CD4-positive, alpha-beta T cell (primary cell): ENCODE data around the gene AFF2. TPM values are rescaled to one million over a fixed set of nuclear protein-coding genes. Genes with fewer than 3 reads are reported as not detected.

ENCODE experiments used
- ATAC-seq: fragments of 200-7000 bp; cut with Tn5 transposase; one replicate; pipeline ENCODE4 v1.10.0; 2022; ENCODE audit warnings: mild to moderate bottlenecking; ENCODE audit not compliant: poor library complexity
- CTCF ChIA-PET: fragments of 350-600 bp; sonication (Branson Sonifier 250); formaldehyde crosslinking; loops from one replicate; lab custom pipeline; 2021; ENCODE audit warnings: antibody characterized with exemption, inconsistent platforms; lab: Charles Lee
- POLR2A ChIA-PET: fragments of 350-600 bp; sonication (Branson Sonifier 250); formaldehyde crosslinking; loops from one replicate; lab custom pipeline; 2021; ENCODE audit warnings: antibody characterized with exemption, inconsistent platforms; lab: Charles Lee
- DNase-seq, 14 experiments: peaks; one replicate each; pipeline ENCODE4 v3.0.0-alpha.2; 2013 to 2020; ENCODE audit warnings: mixed read lengths in 2 of 14
- H3K27ac ChIP-seq, 2 donors: one replicate each; pipeline versions ENCODE4 v1.5.1 to v1.7.0; 2013; ENCODE audit warnings: low read length in 2 of 2, low read depth in 1 of 2, mild to moderate bottlenecking in 1 of 2
- H3K27me3 ChIP-seq, 2 experiments: 1 replicate in 1 of 2; 2 replicates in 1 of 2; pipeline versions ENCODE4 v1.6.1 to v1.7.0; 2013; ENCODE audit warnings: low read length in 2 of 2, control low read depth in 1 of 2, mild to moderate bottlenecking in 1 of 2, moderate library complexity in 1 of 2; ENCODE audit not compliant: insufficient read depth in 2 of 2, control insufficient read depth in 1 of 2
- H3K36me3 ChIP-seq: one replicate; pipeline ENCODE4 v1.6.1; 2013; ENCODE audit warnings: low read length, control low read depth; ENCODE audit not compliant: insufficient read depth
- H3K4me1 ChIP-seq: one replicate; pipeline ENCODE4 v1.6.1; 2013; ENCODE audit warnings: low read length, control low read depth; ENCODE audit not compliant: insufficient read depth
- H3K4me3 ChIP-seq: one replicate; pipeline ENCODE4 v1.5.1; 2013; ENCODE audit warnings: mild to moderate bottlenecking, low read length, moderate library complexity
- H3K9me3 ChIP-seq, 2 experiments: 1 replicate in 1 of 2; 2 replicates in 1 of 2; pipeline versions ENCODE4 v1.6.1 to v1.7.0; 2013; ENCODE audit warnings: low read length in 2 of 2, mild to moderate bottlenecking in 2 of 2, control low read depth in 1 of 2, moderate library complexity in 1 of 2; ENCODE audit not compliant: control insufficient read depth in 1 of 2, insufficient read depth in 1 of 2
- H3K27ac Mint-ChIP-seq: one replicate; pipeline ENCODE4 v1.8.0; 2020; ENCODE audit warnings: mixed read lengths
- H3K27me3 Mint-ChIP-seq: one replicate; pipeline ENCODE4 v1.8.0; 2021; ENCODE audit warnings: mixed read lengths
- H3K36me3 Mint-ChIP-seq: one replicate; pipeline ENCODE4 v1.8.0; 2021; ENCODE audit warnings: low read depth, mixed read lengths
- H3K4me1 Mint-ChIP-seq: one replicate; pipeline ENCODE4 v1.8.0; 2021; ENCODE audit warnings: low read depth, mixed read lengths
- H3K4me3 Mint-ChIP-seq: one replicate; pipeline ENCODE4 v1.8.0; 2020; ENCODE audit warnings: mild to moderate bottlenecking, mixed read lengths
- H3K9me3 Mint-ChIP-seq: one replicate; pipeline ENCODE4 v1.8.0; 2020; ENCODE audit warnings: mixed read lengths
- intact Hi-C, 2 experiments: fragments of 100-400 bp; cut with DNase I in 1 of 2; cut with micrococcal nuclease in 1 of 2; formaldehyde crosslinking; loops; one replicate each; pipeline versions ENCODE4 v1.15.1 to v1.9.0; 2023 to 2025; cut with DNase I, micrococcal nuclease
- total RNA-seq, 174 experiments: library from RNA in 2 of 174; stranded (reverse) in 2 of 174; gene quantifications; one replicate each; pipeline ENCODE4 v1.2.3 and lab custom pipeline; 2021 to 2026
- TF ChIP-seq, protein P1 (sequence below): fragments of 200-600 bp; IDR thresholded peaks from one replicate; pipeline ENCODE4 v1.8.0; 2022; ENCODE audit warnings: antibody characterized with exemption, mild to moderate bottlenecking

The AFF2 gene
- total RNA-seq, 2 experiments from 2014 or later = 5.9 to 6.2 TPM

- Mint-ChIP-seq H3K36me3 (no peaks in the 10 kb centered on the region), H3K27me3 (no peaks in the 10 kb centered on the region), H3K9me3 (no peaks in the 10 kb centered on the region), H3K4me3 (no peak overlapping the region), H3K4me1 (no peaks in the 10 kb centered on the region), H3K27ac (no peak overlapping the region)
- H3K27me3 ChIP-seq = no peaks in the 10 kb centered on the region
- no peaks in the 10 kb centered on the region for H3K36me3 ChIP-seq
- no peak for DNase-seq
- no peaks in the 10 kb centered on the region for H3K9me3 ChIP-seq
- no peaks in the 10 kb centered on the region for H3K4me1 ChIP-seq
- H3K27ac ChIP-seq = no peak overlapping the region
- TF ChIP-seq, protein P1, sequence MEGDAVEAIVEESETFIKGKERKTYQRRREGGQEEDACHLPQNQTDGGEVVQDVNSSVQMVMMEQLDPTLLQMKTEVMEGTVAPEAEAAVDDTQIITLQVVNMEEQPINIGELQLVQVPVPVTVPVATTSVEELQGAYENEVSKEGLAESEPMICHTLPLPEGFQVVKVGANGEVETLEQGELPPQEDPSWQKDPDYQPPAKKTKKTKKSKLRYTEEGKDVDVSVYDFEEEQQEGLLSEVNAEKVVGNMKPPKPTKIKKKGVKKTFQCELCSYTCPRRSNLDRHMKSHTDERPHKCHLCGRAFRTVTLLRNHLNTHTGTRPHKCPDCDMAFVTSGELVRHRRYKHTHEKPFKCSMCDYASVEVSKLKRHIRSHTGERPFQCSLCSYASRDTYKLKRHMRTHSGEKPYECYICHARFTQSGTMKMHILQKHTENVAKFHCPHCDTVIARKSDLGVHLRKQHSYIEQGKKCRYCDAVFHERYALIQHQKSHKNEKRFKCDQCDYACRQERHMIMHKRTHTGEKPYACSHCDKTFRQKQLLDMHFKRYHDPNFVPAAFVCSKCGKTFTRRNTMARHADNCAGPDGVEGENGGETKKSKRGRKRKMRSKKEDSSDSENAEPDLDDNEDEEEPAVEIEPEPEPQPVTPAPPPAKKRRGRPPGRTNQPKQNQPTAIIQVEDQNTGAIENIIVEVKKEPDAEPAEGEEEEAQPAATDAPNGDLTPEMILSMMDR = no peak
- intact Hi-C loops = no loop called here
- no peak for ATAC-seq
- no peak overlapping the region for H3K4me3 ChIP-seq
- ChIA-PET CTCF (interaction anchor here (1.2 to 2.3 kb wide), 2 partner anchors 10 to 18 kb away, joined by 4 read pairs; no protein-coding TSS in a partner anchor), POLR2A (interaction anchor here (0.7 kb wide), 1 partner anchor 387 kb away, joined by 3 read pairs; no protein-coding TSS in a partner anchor)
Observed at GRCh38 chrX:148540114-148540513, 39.7 kb downstream of the AFF2 start.

GRCh38 chrX:148540671-148541583 lies 40.5 kb downstream of the AFF2 start:
- Histone ChIP-seq H3K27ac (no peak overlapping the region), H3K9me3 (no peaks in the 10 kb centered on the region), H3K4me3 (no peak overlapping the region), H3K4me1 (no peaks in the 10 kb centered on the region), H3K36me3 (no peaks in the 10 kb centered on the region), H3K27me3 (no peaks in the 10 kb centered on the region)
- H3K9me3 Mint-ChIP-seq = no peaks in the 10 kb centered on the region
- ChIA-PET CTCF (interaction anchor here (1.4 to 2.3 kb wide), 2 partner anchors 10 to 12 kb away, joined by 3 to 4 read pairs; no protein-coding TSS in a partner anchor), POLR2A (no interaction called here)
- TF ChIP-seq, protein P1 = no peak
- ATAC-seq (no peak), DNase-seq (no peak)
- H3K27me3 Mint-ChIP-seq = no peaks in the 10 kb centered on the region
- no peak overlapping the region for H3K27ac Mint-ChIP-seq
- no peak overlapping the region for H3K4me3 Mint-ChIP-seq
- no peaks in the 10 kb centered on the region for H3K36me3 Mint-ChIP-seq
- no peaks in the 10 kb centered on the region for H3K4me1 Mint-ChIP-seq
- intact Hi-C loops = no loop called here

DNA sequence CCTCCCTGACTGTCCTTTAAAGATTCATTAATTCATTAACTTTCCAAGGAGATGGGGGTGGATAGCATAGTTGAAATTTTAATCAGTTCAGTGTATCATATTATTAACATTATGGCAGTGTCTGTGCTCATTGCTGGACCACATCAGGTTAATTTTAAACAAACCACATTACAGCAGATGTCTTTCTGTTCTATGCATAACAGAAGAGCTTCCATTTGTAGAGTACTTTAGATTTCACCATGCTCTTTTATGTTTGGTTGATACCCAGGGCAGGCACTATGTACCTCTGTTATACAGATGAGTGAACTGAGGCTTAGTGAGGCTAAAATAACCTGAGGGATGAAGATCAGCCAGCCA lies 41.1 kb downstream of the AFF2 start:
- H3K36me3 ChIP-seq = no peaks in the 10 kb centered on the region
- TF ChIP-seq, protein P1 = no peak
- intact Hi-C loops = no loop called here
- DNase-seq = no peak
- Mint-ChIP-seq H3K4me1 (no peaks in the 10 kb centered on the region), H3K36me3 (no peaks in the 10 kb centered on the region), H3K4me3 (no peak overlapping the region), H3K27me3 (no peaks in the 10 kb centered on the region), H3K9me3 (no peaks in the 10 kb centered on the region), H3K27ac (no peak overlapping the region)
- H3K27me3 ChIP-seq = no peaks in the 10 kb centered on the region
- no peaks in the 10 kb centered on the region for H3K4me1 ChIP-seq
- H3K4me3 ChIP-seq = no peak overlapping the region
- ChIA-PET POLR2A (no interaction called here), CTCF (interaction anchor here (1.4 kb wide), 1 partner anchor 11 kb away, joined by 3 read pairs; no protein-coding TSS in a partner anchor)
- no peak overlapping the region for H3K27ac ChIP-seq
- no peak for ATAC-seq
- H3K9me3 ChIP-seq = no peaks in the 10 kb centered on the region
